Measurements from ENCODE around the gene RASGRP1. TPM values are rescaled to one million over a fixed set of nuclear protein-coding genes. Genes with fewer than 3 reads are reported as not detected.

RASGRP1 gene
- total and polyA plus RNA-seq, 2 donors (not counting 1 experiment from before 2014, with no cell fraction given), result 17.7 to 24.7 TPM

- H3K4me1 Mint-ChIP-seq, result peaks cover 9% of the 10 kb centered on the region
- H3K4me1 ChIP-seq (ENCODE audit: control insufficient read depth in 2 of 2, insufficient read depth in 2 of 2, low read length in 2 of 2), result no peaks in the 10 kb centered on the region
- H3K4me3 ChIP-seq (ENCODE audit: control extremely low read depth in 1 of 5, extremely low read depth in 1 of 5, insufficient read depth in 1 of 5, low read depth in 2 of 5, low read length in 4 of 5), result no peak overlapping the region
- H2AFZ ChIP-seq (ENCODE audit: insufficient read depth, low read depth, low read length, poor library complexity, severe bottlenecking), result no peak overlapping the region
- DNase-seq (no peak), ATAC-seq (ENCODE audit: low read depth) (no peak)
- TF ChIP-seq CTCF (IDR thresholded peaks at IDR 0.05) (no peak), EZH2 (IDR thresholded peaks at IDR 0.05; ENCODE audit: borderline replicate concordance, insufficient read depth, low read depth, low read length, poor library complexity, severe bottlenecking) (no peak)
- H3K9me3 ChIP-seq (ENCODE audit: control extremely low read depth in 1 of 3, control insufficient read depth in 2 of 3, insufficient read depth in 1 of 3, low read length in 2 of 3), result no peaks in the 10 kb centered on the region
- no peaks in the 10 kb centered on the region for H4K20me1 ChIP-seq (ENCODE audit: control insufficient read depth, insufficient read depth, low read length, poor library complexity, severe bottlenecking)
- peaks cover 0 to 23% of the 10 kb centered on the region in 2 experiments for H3K36me3 ChIP-seq (replicated peaks in 1 of 2; ENCODE audit: control extremely low read depth in 1 of 2, control insufficient read depth in 1 of 2, extremely low read depth in 1 of 2, insufficient read depth in 2 of 2, low read length in 1 of 2)
- H3K27ac Mint-ChIP-seq, result no peak overlapping the region
- ChIA-PET CTCF (interaction anchor here (1.0 to 2.3 kb wide), 3 partner anchors 41 to 218 kb away, joined by 3 to 12 read pairs (median 3); no protein-coding TSS in a partner anchor), POLR2A (no interaction called here)
- no peaks in the 10 kb centered on the region for H3K27me3 ChIP-seq (replicated peaks in 1 of 4; ENCODE audit: control extremely low read depth in 1 of 4, control insufficient read depth in 3 of 4, insufficient read depth in 4 of 4, low read length in 3 of 4)
- H3K4me3 Mint-ChIP-seq, result no peak overlapping the region
- intact Hi-C loops (cut with micrococcal nuclease), result no loop called here
- no peak overlapping the region for H3K4me2 ChIP-seq (replicated peaks; ENCODE audit: low read depth, low read length, poor library complexity, severe bottlenecking)
- no peaks in the 10 kb centered on the region for H3K9me3 Mint-ChIP-seq (ENCODE audit: insufficient read depth)
- H3K27ac ChIP-seq (ENCODE audit: low read length in 2 of 2), result no peak overlapping the region
- no peaks in the 10 kb centered on the region for H3K79me2 ChIP-seq (ENCODE audit: control insufficient read depth, insufficient read depth, low read length)
- 96% methylated on average over 4 of the region's 5 CpGs for WGBS (ENCODE audit: insufficient coverage)
- H3K27me3 Mint-ChIP-seq, result no peaks in the 10 kb centered on the region
- H3K9ac ChIP-seq (ENCODE audit: low read length), result no peak overlapping the region
These were observed 83.5 kb downstream of the RASGRP1 start for GRCh38 chr15:38481113-38481512.

- no peak overlapping the region for H3K4me2 ChIP-seq (replicated peaks; ENCODE audit: low read depth, low read length, poor library complexity, severe bottlenecking)
- no peak overlapping the region for H2AFZ ChIP-seq (ENCODE audit: insufficient read depth, low read depth, low read length, poor library complexity, severe bottlenecking)
- Mint-ChIP-seq H3K27ac (no peak overlapping the region), H3K27me3 (no peaks in the 10 kb centered on the region), H3K4me1 (peaks cover 9% of the 10 kb centered on the region), H3K4me3 (no peak overlapping the region), H3K9me3 (ENCODE audit: insufficient read depth) (no peaks in the 10 kb centered on the region)
- H3K9ac ChIP-seq (ENCODE audit: low read length), result no peak overlapping the region
- peaks cover 0 to 34% of the 10 kb centered on the region in 2 experiments for H3K36me3 ChIP-seq (replicated peaks in 1 of 2; ENCODE audit: control extremely low read depth in 1 of 2, control insufficient read depth in 1 of 2, extremely low read depth in 1 of 2, insufficient read depth in 2 of 2, low read length in 1 of 2)
- H3K4me3 ChIP-seq (ENCODE audit: control extremely low read depth in 1 of 5, extremely low read depth in 1 of 5, insufficient read depth in 1 of 5, low read depth in 2 of 5, low read length in 4 of 5), result no peak overlapping the region
- no peaks in the 10 kb centered on the region for H4K20me1 ChIP-seq (ENCODE audit: control insufficient read depth, insufficient read depth, low read length, poor library complexity, severe bottlenecking)
- H3K79me2 ChIP-seq (ENCODE audit: control insufficient read depth, insufficient read depth, low read length), result no peaks in the 10 kb centered on the region
- no peak for ATAC-seq (ENCODE audit: low read depth)
- no peaks in the 10 kb centered on the region for H3K4me1 ChIP-seq (ENCODE audit: control insufficient read depth in 2 of 2, insufficient read depth in 2 of 2, low read length in 2 of 2)
- H3K27ac ChIP-seq (ENCODE audit: low read length in 2 of 2), result no peak overlapping the region
- no CpG with 5 or more reads among the region's 1 CpG for WGBS (ENCODE audit: insufficient coverage)
- ChIA-PET CTCF (interaction anchor here (1.3 to 7.2 kb wide), 5 partner anchors 40 to 220 kb away, joined by 4 to 145 read pairs (median 7); partner anchors contain the start of gene RASGRP1), POLR2A (no interaction called here)
- H3K27me3 ChIP-seq (replicated peaks in 1 of 4; ENCODE audit: control extremely low read depth in 1 of 4, control insufficient read depth in 3 of 4, insufficient read depth in 4 of 4, low read length in 3 of 4), result no peaks in the 10 kb centered on the region
- DNase-seq, result no peak
- no peaks in the 10 kb centered on the region for H3K9me3 ChIP-seq (ENCODE audit: control extremely low read depth in 1 of 3, control insufficient read depth in 2 of 3, insufficient read depth in 1 of 3, low read length in 2 of 3)
- TF ChIP-seq CTCF (IDR thresholded peaks at IDR 0.05), result no peak
- TF ChIP-seq EZH2 (IDR thresholded peaks at IDR 0.05; ENCODE audit: borderline replicate concordance, insufficient read depth, low read depth, low read length, poor library complexity, severe bottlenecking), result no peak
- intact Hi-C loops (cut with micrococcal nuclease), result no loop called here
These were observed 84.9 kb downstream of the RASGRP1 start for GRCh38 chr15:38479756-38480155.

All from B cell (primary cell).